HUDEP-2 (cell line): Measurements from ENCODE around the gene CD96.
"Not testable (repeated sequence)": the region's sequence is repeated elsewhere in the genome, so short reads cannot be mapped to it uniquely, and the experiment has no call there.

Source experiments
- DNase-seq, 76 experiments: peaks; one replicate each; lab custom pipeline; 2025; ENCODE audit not compliant: unreplicated experiment in 76 of 76; lab: John Stamatoyannopoulos, UW

The CD96 gene

GRCh38 chr3:111617406-111617805, 75.4 kb downstream of the CD96 start:
- DNase-seq = no peak

GRCh38 chr3:111617912-111618601, 76.1 kb downstream of the CD96 start:
- no peak for DNase-seq

- no peak for DNase-seq
Observed at GRCh38 chr3:111618945-111619344, 76.9 kb downstream of the CD96 start.

GRCh38 chr3:111619833-111620232, 77.8 kb downstream of the CD96 start:
- DNase-seq = no peak

- DNase-seq = peak in 8 of 76 experiments; percentile 1 to 7 (median 2)
Observed at GRCh38 chr3:111621535-111621934, 79.5 kb downstream of the CD96 start.

- no peak for DNase-seq
Observed at GRCh38 chr3:111627092-111627491, 85.1 kb downstream of the CD96 start.

- not testable (repeated sequence) for DNase-seq
Observed at GRCh38 chr3:111629018-111629417, 87.0 kb downstream of the CD96 start.

GRCh38 chr3:111630638-111631037, 88.6 kb downstream of the CD96 start:
- not testable (repeated sequence) for DNase-seq

GRCh38 chr3:111635403-111635802, 93.4 kb downstream of the CD96 start:
- DNase-seq = no peak

GRCh38 chr3:111636366-111636885, 94.4 kb downstream of the CD96 start:
- no peak for DNase-seq

- no peak for DNase-seq
Observed at GRCh38 chr3:111639316-111639715, 97.3 kb downstream of the CD96 start.

GRCh38 chr3:111648991-111649579, 107.1 kb downstream of the CD96 start:
- DNase-seq = no peak

GRCh38 chr3:111650378-111651275, 108.6 kb downstream of the CD96 start:
- no peak for DNase-seq

- no peak for DNase-seq
Observed at GRCh38 chr3:111652492-111653180, 110.6 kb downstream of the CD96 start.

- DNase-seq = no peak
Observed at GRCh38 chr3:111653766-111654165, 111.8 kb downstream of the CD96 start.

- DNase-seq = no peak
Observed at GRCh38 chr3:111662012-111662411, 120.0 kb downstream of the CD96 start.

- DNase-seq = no peak
Observed at GRCh38 chr3:111662907-111663306, 120.9 kb downstream of the CD96 start.

- no peak for DNase-seq
Observed at GRCh38 chr3:111666041-111666735, 124.2 kb downstream of the CD96 start.

GRCh38 chr3:111667170-111667569, 125.2 kb downstream of the CD96 start:
- no peak for DNase-seq

GRCh38 chr3:111667621-111668239, 125.7 kb downstream of the CD96 start:
- peak in 52 of 76 experiments; percentile 1 to 70 (median 27) for DNase-seq
